NCI-H2107 treated with DMSO at 0.1 percent for 48 hours (cell line): ENCODE measurements around the gene OGFR.

Experiments used
- DNase-seq: peaks from one replicate; lab custom pipeline; 2025; ENCODE audit not compliant: unreplicated experiment; lab: John Stamatoyannopoulos, UW

The OGFR gene

DNA sequence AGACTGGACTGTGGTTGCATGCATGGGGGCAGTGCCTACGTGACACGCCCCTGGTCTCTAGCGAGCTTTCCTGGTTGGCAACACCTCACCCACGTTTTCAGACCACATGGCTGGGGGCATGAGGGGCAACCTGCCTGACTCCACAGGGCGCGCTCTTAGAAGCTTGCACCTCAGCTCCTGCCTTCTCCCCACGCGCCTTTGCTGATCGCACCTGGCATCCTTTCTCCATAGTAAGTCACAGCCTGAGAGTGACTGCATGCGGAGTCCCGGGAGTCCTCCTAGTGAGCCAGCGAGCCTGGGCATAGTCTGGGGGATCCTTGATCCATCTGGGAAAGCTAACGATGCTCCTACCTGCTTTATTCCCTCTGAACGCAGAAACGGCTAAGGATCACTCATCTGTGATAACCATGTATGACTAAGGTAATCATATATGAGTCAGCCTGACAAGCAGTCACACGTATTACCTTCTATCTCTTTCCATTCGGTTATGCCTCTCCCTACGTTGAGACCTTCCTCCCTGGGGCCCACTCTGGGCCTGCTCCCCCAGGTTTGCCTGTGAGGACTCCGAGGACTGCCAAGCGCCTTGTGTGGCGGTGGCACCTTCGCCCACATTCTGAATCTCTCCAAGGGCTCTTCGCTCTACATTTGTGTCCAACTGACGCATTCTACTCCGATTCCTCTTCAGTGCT lies 52.4 kb downstream of the OGFR start:
- DNase-seq = no peak

DNA sequence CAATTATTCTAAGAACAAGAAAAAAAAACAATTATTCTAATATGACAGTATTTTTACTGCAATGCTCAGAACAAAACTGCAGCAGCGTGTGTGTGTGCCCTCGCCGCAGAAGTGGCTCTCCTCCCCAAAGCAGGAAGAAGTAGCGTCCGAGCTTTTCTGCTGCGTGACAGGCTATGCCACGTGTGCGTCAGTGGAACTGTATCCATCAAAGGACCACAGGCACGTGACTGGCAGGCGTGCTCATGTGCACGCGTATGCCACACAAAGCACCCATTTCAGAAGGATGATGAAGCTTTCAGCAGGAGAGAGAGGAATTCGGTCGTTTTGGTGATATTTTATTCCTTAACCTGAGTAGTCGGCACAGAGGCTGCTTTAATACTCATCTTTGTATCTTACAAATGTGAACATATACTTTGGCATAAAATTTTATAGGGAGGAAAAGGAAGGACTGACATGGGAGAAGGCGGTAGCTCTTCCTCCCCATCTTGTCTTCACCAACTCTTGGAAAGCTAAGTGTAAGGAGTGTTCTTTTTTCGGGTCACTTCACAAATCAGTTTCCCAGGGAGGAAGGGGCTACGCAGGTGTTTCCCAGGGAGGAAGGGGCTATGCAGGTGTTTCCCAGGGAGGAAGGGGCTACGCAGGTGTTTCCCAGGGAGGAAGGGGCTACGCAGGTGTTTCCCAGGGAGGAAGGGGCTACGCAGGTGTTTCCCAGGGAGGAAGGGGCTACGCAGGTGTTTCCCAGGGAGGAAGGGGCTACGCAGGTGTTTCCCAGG lies 53.6 kb downstream of the OGFR start:
- DNase-seq = no peak

- no peak for DNase-seq
Observed at GRCh38 chr20:62859721-62860120, 55.1 kb downstream of the OGFR start.

DNA sequence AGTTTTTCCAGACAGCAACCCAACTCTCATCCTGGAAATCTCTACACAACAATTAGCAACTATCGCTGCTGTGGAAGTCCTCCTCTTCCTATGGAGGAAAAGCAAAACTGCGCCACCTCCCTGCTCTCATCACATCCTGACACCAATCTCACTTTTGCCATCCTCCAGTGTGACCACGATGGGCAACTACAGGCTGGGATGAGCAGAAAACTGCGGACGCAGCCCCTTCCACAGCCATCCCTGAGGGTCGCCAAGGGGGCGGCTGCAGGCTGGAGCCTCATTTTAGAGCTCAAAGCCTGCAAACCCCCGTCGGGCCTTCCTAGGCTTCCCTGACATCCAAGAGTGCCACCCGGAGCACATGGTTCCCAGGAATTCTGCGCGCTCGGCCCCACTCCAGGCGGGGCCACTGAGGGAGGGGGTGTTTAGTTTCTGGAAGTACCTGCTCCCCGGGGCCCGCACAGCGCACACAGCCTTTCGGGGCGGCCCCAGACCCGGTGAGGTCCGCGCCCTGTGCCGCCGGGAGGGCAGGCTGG lies 55.8 kb downstream of the OGFR start:
- no peak for DNase-seq

GRCh38 chr20:62860924-62861691 lies 56.5 kb downstream of the OGFR start:
- no peak for DNase-seq

DNA sequence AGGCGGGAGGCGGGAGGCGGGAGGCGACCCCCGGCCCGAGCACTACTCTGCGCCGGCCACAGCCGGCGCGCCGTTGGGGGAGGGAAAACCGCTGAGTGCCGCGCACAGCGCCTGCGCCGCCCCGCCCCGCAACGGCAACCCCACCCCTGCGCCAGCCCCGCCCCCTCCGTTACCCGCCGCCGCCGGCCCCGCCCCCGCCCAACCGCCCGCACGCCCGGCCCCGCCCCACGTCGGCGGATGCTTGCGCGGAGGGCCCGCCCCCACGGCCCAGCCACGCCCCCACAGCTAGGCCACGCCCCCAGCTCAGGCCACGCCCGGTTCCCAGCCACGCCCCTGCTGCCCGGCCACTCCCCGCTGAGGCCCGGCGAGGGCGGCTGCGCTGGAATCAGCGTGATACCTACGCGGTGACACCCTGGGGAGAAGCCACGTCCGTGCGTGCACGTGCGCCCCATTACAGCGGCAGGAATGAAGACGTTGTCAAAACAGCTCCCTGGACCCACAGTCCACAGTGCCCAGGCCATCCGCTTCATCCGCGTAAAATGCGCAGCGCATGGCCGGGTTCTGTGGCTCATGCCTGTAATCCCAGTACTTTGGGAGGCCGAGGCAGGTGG lies 57.2 kb downstream of the OGFR start, which contains the start of gene TCFL5:
Gene TCFL5, minus strand, starts transcription at position 97 of the 611 bp plus-strand sequence. CDS start 152 bp downstream, outside the sequence.
- DNase-seq = no peak
